Panc1 (cell line): Measurements from ENCODE around the gene RNF213. TPM values are rescaled to one million over a fixed set of nuclear protein-coding genes. Genes with fewer than 3 reads are reported as not detected.
A peak's percentile ranks its signal among the peaks of the same experiment; 100 is the strongest.

Source experiments
- ATAC-seq: fragments of 200-7000 bp; cut with Tn5 transposase; 2 replicates; pipeline ENCODE4 v1.9.1; 2020; ENCODE audit warnings: mild to moderate bottlenecking, moderate library complexity
- BruUV-seq: library from RNA; stranded (reverse); fragments of 400-500 nt; replicated peaks from 2 replicates; lab custom pipeline; 2021; lab: Mats Ljungman, UMichigan
- CTCF ChIA-PET: fragments of 300-600 bp; sonication (Branson Sonifier 250); formaldehyde crosslinking; loops from one replicate; lab custom pipeline; 2022; ENCODE audit warnings: antibody characterized with exemption; lab: Charles Lee
- POLR2A ChIA-PET: fragments of 300-600 bp; sonication (Branson Sonifier 250); formaldehyde crosslinking; loops from one replicate; lab custom pipeline; 2022; ENCODE audit warnings: antibody characterized with exemption; lab: Charles Lee
- DNase-seq: peaks from one replicate; pipeline ENCODE4 v3.0.0-alpha.2; 2010; ENCODE audit warnings: low read depth, low spot score
- H3K27ac ChIP-seq: 2 replicates; pipeline ENCODE4 v1.5.1; 2011; ENCODE audit warnings: mild to moderate bottlenecking, low read length, inconsistent platforms
- H3K27me3 ChIP-seq: fragments of 200-500 bp; sonication (Bioruptor generic); 2 replicates; pipeline ENCODE4 v1.6.0; 2014; ENCODE audit warnings: low read length, inconsistent platforms; ENCODE audit not compliant: control insufficient read depth, insufficient read depth
- H3K36me3 ChIP-seq: fragments of 200-500 bp; sonication (Bioruptor generic); 2 replicates; pipeline ENCODE4 v1.5.1; 2014; ENCODE audit warnings: inconsistent platforms, mild to moderate bottlenecking, low read length, moderate library complexity; ENCODE audit not compliant: control insufficient read depth, insufficient read depth
- H3K4me1 ChIP-seq: 2 replicates; pipeline ENCODE4 v1.5.1; 2011; ENCODE audit warnings: inconsistent platforms, mild to moderate bottlenecking, low read length, moderate library complexity; ENCODE audit not compliant: control insufficient read depth, insufficient read depth
- H3K4me3 ChIP-seq, 2 experiments: 2 replicates each; pipeline ENCODE4 v1.5.1; 2011 to 2012; ENCODE audit warnings: low read depth in 2 of 2, low read length in 2 of 2, mild to moderate bottlenecking in 2 of 2, inconsistent platforms in 1 of 2, moderate library complexity in 1 of 2
- H3K9me3 ChIP-seq: fragments of 200-500 bp; sonication (Bioruptor generic); 2 replicates; pipeline ENCODE4 v1.5.1; 2014; ENCODE audit warnings: low read depth, mild to moderate bottlenecking, inconsistent platforms, low read length, moderate library complexity; ENCODE audit not compliant: control insufficient read depth, insufficient read depth
- POLR2AphosphoS5 ChIP-seq: IDR thresholded peaks from 2 replicates; pipeline ENCODE4 v1.6.1; 2012; ENCODE audit warnings: mild to moderate bottlenecking, low read depth, low read length, moderate library complexity
- SIN3A ChIP-seq: IDR thresholded peaks from 2 replicates; pipeline ENCODE4 v1.6.1; 2012; ENCODE audit warnings: low read depth, mild to moderate bottlenecking, low read length, moderate library complexity, borderline replicate concordance; ENCODE audit not compliant: insufficient read depth
- TCF7L2 ChIP-seq: IDR thresholded peaks from 2 replicates; pipeline ENCODE4 v1.6.1; 2011; ENCODE audit warnings: mild to moderate bottlenecking, low read depth, low read length, inconsistent platforms
- in situ Hi-C: cut with HindIII; loops from 2 replicates; pipeline ENCODE4 v1.10.0; 2016; ENCODE audit warnings: low sequenced_read_pairs, low pct_unique_long_range_greater_than_20kb
- intact Hi-C: fragments of 100-400 bp; cut with micrococcal nuclease; formaldehyde crosslinking; loops from one replicate; pipeline ENCODE4 v1.10.0; 2022; ENCODE audit not compliant: unreplicated experiment
- total RNA-seq: library from RNA; stranded (reverse); gene quantifications from one replicate; pipeline ENCODE4 v1.2.1, GENCODE V29; 2021; ENCODE audit not compliant: unreplicated experiment
- TF ChIP-seq, protein P1 (sequence below): fragments of 450-650 bp; IDR thresholded peaks from 2 replicates; pipeline ENCODE4 v1.5.1; 2017; ENCODE audit warnings: mild to moderate bottlenecking
- TF ChIP-seq, protein P2 (sequence below), 2 experiments: IDR thresholded peaks; 2 replicates each; pipeline ENCODE4 v1.6.1; 2011 to 2012; ENCODE audit warnings: low read depth in 2 of 2, control low read depth in 1 of 2, low read length in 1 of 2, mild to moderate bottlenecking in 1 of 2, moderate library complexity in 1 of 2; ENCODE audit not compliant: insufficient read depth in 1 of 2

The RNF213 gene
- total RNA-seq, 1 experiment from 2014 or later = 230 TPM

- in situ Hi-C loops (no loop called here), intact Hi-C loops (no loop called here)
- TSS peak; percentile 67 for BruUV-seq
- CTCF ChIA-PET = no interaction called here
- H3K27ac ChIP-seq = no peak overlapping the region
- TF ChIP-seq TCF7L2 = no peak
- TF ChIP-seq, protein P1, sequence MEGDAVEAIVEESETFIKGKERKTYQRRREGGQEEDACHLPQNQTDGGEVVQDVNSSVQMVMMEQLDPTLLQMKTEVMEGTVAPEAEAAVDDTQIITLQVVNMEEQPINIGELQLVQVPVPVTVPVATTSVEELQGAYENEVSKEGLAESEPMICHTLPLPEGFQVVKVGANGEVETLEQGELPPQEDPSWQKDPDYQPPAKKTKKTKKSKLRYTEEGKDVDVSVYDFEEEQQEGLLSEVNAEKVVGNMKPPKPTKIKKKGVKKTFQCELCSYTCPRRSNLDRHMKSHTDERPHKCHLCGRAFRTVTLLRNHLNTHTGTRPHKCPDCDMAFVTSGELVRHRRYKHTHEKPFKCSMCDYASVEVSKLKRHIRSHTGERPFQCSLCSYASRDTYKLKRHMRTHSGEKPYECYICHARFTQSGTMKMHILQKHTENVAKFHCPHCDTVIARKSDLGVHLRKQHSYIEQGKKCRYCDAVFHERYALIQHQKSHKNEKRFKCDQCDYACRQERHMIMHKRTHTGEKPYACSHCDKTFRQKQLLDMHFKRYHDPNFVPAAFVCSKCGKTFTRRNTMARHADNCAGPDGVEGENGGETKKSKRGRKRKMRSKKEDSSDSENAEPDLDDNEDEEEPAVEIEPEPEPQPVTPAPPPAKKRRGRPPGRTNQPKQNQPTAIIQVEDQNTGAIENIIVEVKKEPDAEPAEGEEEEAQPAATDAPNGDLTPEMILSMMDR = no peak
- TF ChIP-seq, protein P2, sequence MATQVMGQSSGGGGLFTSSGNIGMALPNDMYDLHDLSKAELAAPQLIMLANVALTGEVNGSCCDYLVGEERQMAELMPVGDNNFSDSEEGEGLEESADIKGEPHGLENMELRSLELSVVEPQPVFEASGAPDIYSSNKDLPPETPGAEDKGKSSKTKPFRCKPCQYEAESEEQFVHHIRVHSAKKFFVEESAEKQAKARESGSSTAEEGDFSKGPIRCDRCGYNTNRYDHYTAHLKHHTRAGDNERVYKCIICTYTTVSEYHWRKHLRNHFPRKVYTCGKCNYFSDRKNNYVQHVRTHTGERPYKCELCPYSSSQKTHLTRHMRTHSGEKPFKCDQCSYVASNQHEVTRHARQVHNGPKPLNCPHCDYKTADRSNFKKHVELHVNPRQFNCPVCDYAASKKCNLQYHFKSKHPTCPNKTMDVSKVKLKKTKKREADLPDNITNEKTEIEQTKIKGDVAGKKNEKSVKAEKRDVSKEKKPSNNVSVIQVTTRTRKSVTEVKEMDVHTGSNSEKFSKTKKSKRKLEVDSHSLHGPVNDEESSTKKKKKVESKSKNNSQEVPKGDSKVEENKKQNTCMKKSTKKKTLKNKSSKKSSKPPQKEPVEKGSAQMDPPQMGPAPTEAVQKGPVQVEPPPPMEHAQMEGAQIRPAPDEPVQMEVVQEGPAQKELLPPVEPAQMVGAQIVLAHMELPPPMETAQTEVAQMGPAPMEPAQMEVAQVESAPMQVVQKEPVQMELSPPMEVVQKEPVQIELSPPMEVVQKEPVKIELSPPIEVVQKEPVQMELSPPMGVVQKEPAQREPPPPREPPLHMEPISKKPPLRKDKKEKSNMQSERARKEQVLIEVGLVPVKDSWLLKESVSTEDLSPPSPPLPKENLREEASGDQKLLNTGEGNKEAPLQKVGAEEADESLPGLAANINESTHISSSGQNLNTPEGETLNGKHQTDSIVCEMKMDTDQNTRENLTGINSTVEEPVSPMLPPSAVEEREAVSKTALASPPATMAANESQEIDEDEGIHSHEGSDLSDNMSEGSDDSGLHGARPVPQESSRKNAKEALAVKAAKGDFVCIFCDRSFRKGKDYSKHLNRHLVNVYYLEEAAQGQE (IDR thresholded peaks at IDR 0.05; ENCODE audit: insufficient read depth in 1 of 2, low read depth in 2 of 2, low read length in 1 of 2) = no peak
- POLR2A ChIA-PET = no interaction called here
- H3K9me3 ChIP-seq = no peaks in the 10 kb centered on the region
- ATAC-seq = no peak
- no peaks in the 10 kb centered on the region for H3K4me1 ChIP-seq
- no peak for DNase-seq
- no peak overlapping the region for H3K4me3 ChIP-seq
- peaks cover 10% of the 10 kb centered on the region for H3K36me3 ChIP-seq
- no peaks in the 10 kb centered on the region for H3K27me3 ChIP-seq
Observed at GRCh38 chr17:80287806-80288567, 27.3 kb downstream of the RNF213 start.

DNA sequence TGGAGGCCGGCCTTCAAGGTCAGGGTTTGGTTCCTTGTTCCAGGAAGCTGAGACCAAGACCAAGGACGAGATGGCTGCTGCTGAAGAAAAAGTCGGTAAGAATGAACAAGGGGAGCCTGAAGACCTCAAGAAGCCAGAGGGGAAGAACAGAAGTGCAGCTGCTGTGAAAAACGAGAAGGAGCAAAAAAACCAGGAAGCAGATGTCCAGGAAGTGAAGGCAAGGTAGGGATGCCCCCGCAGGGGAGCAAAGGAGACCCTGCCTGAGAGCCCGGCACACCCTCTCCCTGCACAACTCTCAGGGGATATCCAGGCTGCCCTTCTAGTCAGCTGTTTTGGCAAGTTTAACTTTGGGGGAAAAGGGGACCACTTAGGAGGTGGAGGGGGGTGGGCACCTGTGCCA, 29.0 kb downstream of the RNF213 start:
- Histone ChIP-seq H3K9me3 (no peaks in the 10 kb centered on the region), H3K4me3 (no peak overlapping the region), H3K27me3 (no peaks in the 10 kb centered on the region), H3K4me1 (no peaks in the 10 kb centered on the region), H3K27ac (no peak overlapping the region), H3K36me3 (peaks cover 14% of the 10 kb centered on the region)
- DNase-seq = no peak
- in situ Hi-C loops = no loop called here
- no TSS peak for BruUV-seq
- ChIA-PET CTCF (no interaction called here), POLR2A (no interaction called here)
- ATAC-seq = no peak
- intact Hi-C loops = no loop called here
- TF ChIP-seq, protein P2 (IDR thresholded peaks at IDR 0.05; ENCODE audit: insufficient read depth in 1 of 2, low read depth in 2 of 2, low read length in 1 of 2) = no peak
- TF ChIP-seq TCF7L2 (no peak), POLR2AphosphoS5 (no peak), SIN3A (no peak)
- TF ChIP-seq, protein P1 = no peak
